ENCODE measurements around the gene CASZ1. TPM values are rescaled to one million over a fixed set of nuclear protein-coding genes. Genes with fewer than 3 reads are reported as not detected.

The CASZ1 gene
- total RNA-seq, 2 donors from 2014 or later = 90.9 to 96.9 TPM

DNA sequence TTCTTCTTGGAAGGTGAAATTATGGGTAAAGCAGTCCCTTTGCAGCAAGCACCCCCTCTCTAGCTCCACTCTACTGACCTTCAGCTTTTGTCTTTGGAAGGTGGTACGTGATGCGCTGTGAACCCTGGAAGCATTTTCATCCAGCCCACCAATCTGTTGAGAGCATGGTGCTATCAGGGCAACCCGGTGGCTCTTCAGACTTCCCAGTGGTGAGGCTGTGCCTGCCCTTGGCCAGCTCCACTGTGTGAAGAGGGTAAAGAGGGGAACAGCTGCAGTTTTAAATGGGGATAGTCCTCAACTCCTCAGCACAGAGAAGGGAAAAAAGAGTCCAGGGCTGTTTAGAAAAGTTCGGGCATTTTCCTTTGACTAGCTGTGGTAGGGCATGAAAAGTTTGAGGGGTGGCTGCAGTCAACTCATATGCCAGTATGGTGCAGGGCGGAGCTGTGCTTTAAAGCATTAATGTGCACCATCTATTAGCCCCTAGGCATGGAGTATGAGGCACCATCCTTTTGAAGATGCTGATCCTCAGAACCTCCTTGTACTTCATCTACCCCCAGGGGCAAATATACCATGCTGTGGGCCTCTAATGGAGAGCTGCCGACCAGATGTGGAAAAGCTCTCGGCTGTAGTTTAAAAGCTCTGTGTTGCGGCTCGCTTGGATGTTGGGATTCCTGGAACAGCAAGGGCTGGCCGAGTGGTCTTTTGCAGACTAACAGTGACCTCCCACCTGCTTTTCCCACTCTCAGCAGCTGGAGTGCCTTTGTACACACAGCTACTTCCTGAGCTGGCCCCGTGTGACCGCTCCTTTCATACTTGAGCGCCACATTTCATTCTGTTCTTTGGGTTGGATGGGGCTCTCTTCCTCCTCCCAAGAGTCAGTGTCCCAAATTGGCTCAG lies 198.7 kb downstream of the CASZ1 start:
- DNase-seq (ENCODE audit: low spot score) = no peak
- Histone ChIP-seq H3K9me3 (no peaks in the 10 kb centered on the region), H3K36me3 (no peaks in the 10 kb centered on the region), H3K27ac (peak overlapping the region; percentile 28 to 45), H3K4me1 (replicated peaks) (peaks cover 6% of the 10 kb centered on the region), H3K27me3 (replicated peaks; ENCODE audit: insufficient read depth) (no peaks in the 10 kb centered on the region), H3K4me3 (no peak overlapping the region)
- no peak for TF ChIP-seq POLR2AphosphoS5 (IDR thresholded peaks at IDR 0.05)
- TF ChIP-seq, protein P1, sequence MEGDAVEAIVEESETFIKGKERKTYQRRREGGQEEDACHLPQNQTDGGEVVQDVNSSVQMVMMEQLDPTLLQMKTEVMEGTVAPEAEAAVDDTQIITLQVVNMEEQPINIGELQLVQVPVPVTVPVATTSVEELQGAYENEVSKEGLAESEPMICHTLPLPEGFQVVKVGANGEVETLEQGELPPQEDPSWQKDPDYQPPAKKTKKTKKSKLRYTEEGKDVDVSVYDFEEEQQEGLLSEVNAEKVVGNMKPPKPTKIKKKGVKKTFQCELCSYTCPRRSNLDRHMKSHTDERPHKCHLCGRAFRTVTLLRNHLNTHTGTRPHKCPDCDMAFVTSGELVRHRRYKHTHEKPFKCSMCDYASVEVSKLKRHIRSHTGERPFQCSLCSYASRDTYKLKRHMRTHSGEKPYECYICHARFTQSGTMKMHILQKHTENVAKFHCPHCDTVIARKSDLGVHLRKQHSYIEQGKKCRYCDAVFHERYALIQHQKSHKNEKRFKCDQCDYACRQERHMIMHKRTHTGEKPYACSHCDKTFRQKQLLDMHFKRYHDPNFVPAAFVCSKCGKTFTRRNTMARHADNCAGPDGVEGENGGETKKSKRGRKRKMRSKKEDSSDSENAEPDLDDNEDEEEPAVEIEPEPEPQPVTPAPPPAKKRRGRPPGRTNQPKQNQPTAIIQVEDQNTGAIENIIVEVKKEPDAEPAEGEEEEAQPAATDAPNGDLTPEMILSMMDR (IDR thresholded peaks at IDR 0.05) = no peak
- no peak for TF ChIP-seq POLR2A (IDR thresholded peaks at IDR 0.05)
- intact Hi-C loops (cut with DNase I) = no loop called here
- WGBS = 84% methylated on average over 13 of the region's 13 CpGs

DNA sequence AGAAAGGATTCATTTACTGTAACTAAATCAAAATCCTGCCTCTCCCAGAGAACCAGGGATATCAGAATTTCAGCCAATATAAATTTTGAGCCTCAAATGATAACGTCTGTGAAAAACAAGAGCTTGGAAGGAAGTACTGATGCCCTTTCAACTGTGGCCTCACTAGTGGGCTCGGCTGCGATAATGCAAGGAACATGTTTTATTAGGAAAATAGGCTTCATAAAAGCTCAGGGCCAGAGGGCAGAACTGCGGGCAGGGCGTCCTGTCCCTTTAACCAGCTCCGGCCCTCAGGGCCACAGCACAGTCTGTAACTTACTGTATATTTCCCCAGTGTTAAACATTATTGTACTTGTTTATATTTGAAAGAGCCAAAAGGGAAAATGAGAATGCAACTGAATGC lies 199.7 kb downstream of the CASZ1 start:
- no peak for DNase-seq (ENCODE audit: low spot score)
- intact Hi-C loops (cut with DNase I) = no loop called here
- no peaks in the 10 kb centered on the region for H3K9me3 ChIP-seq
- peak overlapping the region; percentile 28 to 45 for H3K27ac ChIP-seq
- H3K4me3 ChIP-seq = no peak overlapping the region
- H3K4me1 ChIP-seq (replicated peaks) = peaks cover 10% of the 10 kb centered on the region
- TF ChIP-seq, protein P1 (IDR thresholded peaks at IDR 0.05) = no peak
- no peak for TF ChIP-seq POLR2A (IDR thresholded peaks at IDR 0.05)
- no peak for TF ChIP-seq POLR2AphosphoS5 (IDR thresholded peaks at IDR 0.05)
- WGBS = 72% methylated on average over 6 of the region's 6 CpGs
- no peaks in the 10 kb centered on the region for H3K36me3 ChIP-seq
- H3K27me3 ChIP-seq (replicated peaks; ENCODE audit: insufficient read depth) = no peaks in the 10 kb centered on the region

DNA sequence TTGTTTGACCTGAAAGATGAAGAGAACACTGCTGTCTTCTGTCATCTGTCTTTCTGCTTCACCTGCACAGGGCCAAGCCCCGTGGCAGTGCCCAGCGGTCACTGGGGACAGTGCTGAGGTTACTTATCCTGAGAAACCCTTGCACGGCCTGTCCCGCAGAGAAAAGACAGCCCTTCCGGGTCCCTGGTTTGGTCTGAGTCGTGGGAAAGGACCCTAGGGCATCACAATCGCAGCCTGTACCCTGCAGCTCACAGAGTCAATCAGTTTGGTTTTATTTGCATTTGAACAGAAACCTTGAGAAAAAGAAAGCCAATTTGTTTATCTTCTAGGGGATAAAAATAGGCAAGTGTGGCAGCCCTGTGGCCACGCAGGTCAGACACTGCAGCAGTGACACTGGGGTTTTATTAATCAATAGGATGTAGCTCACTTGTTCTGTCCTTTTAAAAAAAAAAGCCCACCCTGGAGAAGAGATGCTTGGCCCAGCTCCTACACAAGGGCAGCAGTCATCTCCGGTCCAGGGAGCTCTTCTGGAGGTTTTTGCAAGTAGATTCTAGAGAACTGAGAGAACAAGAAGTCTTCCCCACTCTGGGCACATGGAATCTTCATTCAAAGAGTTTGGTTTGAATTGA lies 201.7 kb downstream of the CASZ1 start:
- no peak for TF ChIP-seq POLR2A (IDR thresholded peaks at IDR 0.05)
- TF ChIP-seq POLR2AphosphoS5 (IDR thresholded peaks at IDR 0.05) = no peak
- TF ChIP-seq, protein P1 (IDR thresholded peaks at IDR 0.05) = no peak
- 88% methylated on average over 9 of the region's 9 CpGs for WGBS
- intact Hi-C loops (cut with DNase I) = no loop called here
- no peaks in the 10 kb centered on the region for H3K36me3 ChIP-seq
- DNase-seq (ENCODE audit: low spot score) = no peak
- H3K27me3 ChIP-seq (replicated peaks; ENCODE audit: insufficient read depth) = no peaks in the 10 kb centered on the region
- peak overlapping the region; percentile 28 to 40 for H3K27ac ChIP-seq
- H3K9me3 ChIP-seq = no peaks in the 10 kb centered on the region
- H3K4me3 ChIP-seq = no peak overlapping the region
- H3K4me1 ChIP-seq (replicated peaks) = peaks cover 7% of the 10 kb centered on the region

DNA sequence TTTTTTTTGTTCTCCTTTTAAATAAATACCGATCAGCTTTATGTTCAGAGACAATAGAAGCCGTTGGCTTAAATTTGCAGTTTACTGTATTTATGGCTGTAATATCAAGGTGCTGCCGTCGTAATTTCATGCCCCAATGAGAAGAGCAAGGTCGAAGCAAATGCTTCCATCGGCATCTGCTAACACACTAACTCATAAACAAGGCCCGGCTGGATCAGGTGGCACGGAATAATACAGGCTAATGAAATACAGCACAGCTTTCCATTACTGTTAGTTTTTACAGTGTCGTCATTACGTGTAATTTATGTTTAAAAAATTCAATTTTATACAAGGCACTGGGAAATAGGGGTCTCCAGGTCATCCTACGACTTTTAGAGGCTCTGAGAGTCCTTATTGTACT lies 202.7 kb downstream of the CASZ1 start:
- TF ChIP-seq POLR2AphosphoS5 (IDR thresholded peaks at IDR 0.05) (no peak), POLR2A (IDR thresholded peaks at IDR 0.05) (no peak)
- TF ChIP-seq, protein P1 (IDR thresholded peaks at IDR 0.05) = no peak
- Histone ChIP-seq H3K4me3 (no peak overlapping the region), H3K9me3 (no peaks in the 10 kb centered on the region), H3K27me3 (replicated peaks; ENCODE audit: insufficient read depth) (no peaks in the 10 kb centered on the region), H3K36me3 (no peaks in the 10 kb centered on the region), H3K27ac (peak overlapping the region; percentile 28 to 40), H3K4me1 (replicated peaks) (peaks cover 4% of the 10 kb centered on the region)
- intact Hi-C loops (cut with DNase I) = no loop called here
- WGBS = 63% methylated on average over 11 of the region's 11 CpGs
- DNase-seq (ENCODE audit: low spot score) = no peak
